ENCODE measurements around the gene MCF2L2.

GRCh38 chr3:183291497-183292031, 136.9 kb downstream of the MCF2L2 start:
- no peak for TF ChIP-seq KAT8 (IDR thresholded peaks at IDR 0.05; ENCODE audit: low read depth)
- TF ChIP-seq ASH1L (IDR thresholded peaks at IDR 0.05; ENCODE audit: borderline replicate concordance, low read depth, partially characterized antibody): no peak
- no peak for TF ChIP-seq NFXL1 (CRISPR knock-in tag; IDR thresholded peaks at IDR 0.05)
- no peak for TF ChIP-seq U2AF1 (optimal IDR thresholded peaks at IDR 0.05; ENCODE audit: low read depth, low read length)
- TF ChIP-seq RAD51 (IDR thresholded peaks at IDR 0.05; ENCODE audit: borderline replicate concordance, low read depth): no peak
- TF ChIP-seq LEF1 (IDR thresholded peaks at IDR 0.05): no peak
- TF ChIP-seq MBD1 (CRISPR knock-in tag; IDR thresholded peaks at IDR 0.05): no peak
- TF ChIP-seq, protein P1, sequence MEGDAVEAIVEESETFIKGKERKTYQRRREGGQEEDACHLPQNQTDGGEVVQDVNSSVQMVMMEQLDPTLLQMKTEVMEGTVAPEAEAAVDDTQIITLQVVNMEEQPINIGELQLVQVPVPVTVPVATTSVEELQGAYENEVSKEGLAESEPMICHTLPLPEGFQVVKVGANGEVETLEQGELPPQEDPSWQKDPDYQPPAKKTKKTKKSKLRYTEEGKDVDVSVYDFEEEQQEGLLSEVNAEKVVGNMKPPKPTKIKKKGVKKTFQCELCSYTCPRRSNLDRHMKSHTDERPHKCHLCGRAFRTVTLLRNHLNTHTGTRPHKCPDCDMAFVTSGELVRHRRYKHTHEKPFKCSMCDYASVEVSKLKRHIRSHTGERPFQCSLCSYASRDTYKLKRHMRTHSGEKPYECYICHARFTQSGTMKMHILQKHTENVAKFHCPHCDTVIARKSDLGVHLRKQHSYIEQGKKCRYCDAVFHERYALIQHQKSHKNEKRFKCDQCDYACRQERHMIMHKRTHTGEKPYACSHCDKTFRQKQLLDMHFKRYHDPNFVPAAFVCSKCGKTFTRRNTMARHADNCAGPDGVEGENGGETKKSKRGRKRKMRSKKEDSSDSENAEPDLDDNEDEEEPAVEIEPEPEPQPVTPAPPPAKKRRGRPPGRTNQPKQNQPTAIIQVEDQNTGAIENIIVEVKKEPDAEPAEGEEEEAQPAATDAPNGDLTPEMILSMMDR (IDR thresholded peaks at IDR 0.05 in 2 of 3, conservative IDR thresholded peaks at IDR 0.05 in 1 of 3; ENCODE audit: insufficient read depth in 2 of 3, low read depth in 1 of 3, low read length in 3 of 3): no peak
